Activated CD8-positive, alpha-beta T cell treated with anti-CD3 and anti-CD28 coated beads for 36 hours (primary cell): ENCODE data around the gene HSPA12B. TPM values are rescaled to one million over a fixed set of nuclear protein-coding genes. Genes with fewer than 3 reads are reported as not detected.

ENCODE experiments used
- ATAC-seq: fragments of 200-7000 bp; cut with Tn5 transposase; one replicate; pipeline ENCODE4 v1.10.0; 2021; ENCODE audit warnings: mild to moderate bottlenecking, moderate library complexity
- CTCF ChIA-PET: fragments of 350-600 bp; sonication (Branson Sonifier 250); formaldehyde crosslinking; loops from one replicate; lab custom pipeline; 2021; ENCODE audit warnings: antibody characterized with exemption; lab: Charles Lee
- POLR2A ChIA-PET: fragments of 350-600 bp; sonication (Branson Sonifier 250); formaldehyde crosslinking; loops from one replicate; lab custom pipeline; 2021; ENCODE audit warnings: antibody characterized with exemption; lab: Charles Lee
- DNase-seq: peaks from one replicate; pipeline ENCODE4 v3.0.0-alpha.2; 2020
- H3K27ac Mint-ChIP-seq: one replicate; pipeline ENCODE4 v1.8.0; 2021; ENCODE audit warnings: mild to moderate bottlenecking, mixed read lengths
- H3K27me3 Mint-ChIP-seq: one replicate; pipeline ENCODE4 v1.8.0; 2021; ENCODE audit warnings: mixed read lengths
- H3K36me3 Mint-ChIP-seq: one replicate; pipeline ENCODE4 v1.8.0; 2021; ENCODE audit warnings: low read depth, mixed read lengths
- H3K4me1 Mint-ChIP-seq: one replicate; pipeline ENCODE4 v1.8.0; 2021; ENCODE audit warnings: low read depth, mixed read lengths
- H3K4me3 Mint-ChIP-seq: one replicate; pipeline ENCODE4 v1.8.0; 2021; ENCODE audit warnings: mild to moderate bottlenecking, moderate library complexity, mixed read lengths
- H3K9me3 Mint-ChIP-seq: one replicate; pipeline ENCODE4 v1.8.0; 2021; ENCODE audit warnings: mixed read lengths
- intact Hi-C: fragments of 100-400 bp; cut with micrococcal nuclease; formaldehyde crosslinking; loops from one replicate; pipeline ENCODE4 v1.10.0; 2022
- total RNA-seq, 2 experiments: library from RNA; stranded (reverse); gene quantifications; one replicate each; pipeline ENCODE4 v1.2.3, GENCODE V29; 2021
- TF ChIP-seq, protein P1 (sequence below): fragments of 200-600 bp; IDR thresholded peaks from one replicate; pipeline ENCODE4 v1.8.0; 2022; ENCODE audit warnings: antibody characterized with exemption, mild to moderate bottlenecking

HSPA12B gene
- total RNA-seq, 2 experiments from 2014 or later, result not detected

DNA sequence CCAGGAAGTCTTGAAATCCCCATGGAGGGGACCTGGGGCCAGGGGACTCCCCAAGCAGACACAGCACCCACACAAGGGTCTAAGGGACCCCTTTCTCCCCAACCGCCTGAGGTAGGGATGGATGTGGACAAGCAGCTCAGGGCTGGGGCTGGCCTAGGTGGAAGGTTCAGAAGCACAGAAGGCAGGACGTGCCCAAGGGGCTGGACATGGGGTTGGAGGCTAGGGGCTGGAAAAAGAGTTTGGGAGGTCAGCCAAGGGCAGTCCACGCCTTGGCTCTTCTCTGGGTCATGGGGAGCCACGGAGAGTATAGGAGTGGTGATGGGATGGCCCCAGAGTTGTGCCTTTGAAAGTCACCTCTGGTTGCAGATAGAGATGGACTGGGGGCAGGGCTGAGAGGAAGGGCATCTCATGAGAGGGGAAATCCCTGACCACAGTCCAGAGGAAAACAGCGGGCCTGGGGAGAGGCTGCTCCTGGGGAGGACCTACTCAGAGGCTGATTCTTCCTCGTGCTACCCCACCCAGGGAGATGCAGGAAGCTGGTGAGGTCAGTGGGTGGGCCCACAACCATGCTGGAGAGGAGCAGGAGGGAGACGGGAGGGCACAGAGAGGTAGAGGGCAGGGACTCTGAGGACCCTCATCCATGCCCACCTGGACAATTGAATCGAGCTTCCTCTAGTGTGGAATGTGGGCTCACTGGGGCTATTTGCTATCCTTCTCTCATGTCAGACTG is 2.5 kb upstream of the HSPA12B start:
- CTCF ChIA-PET, result no interaction called here
- Mint-ChIP-seq H3K9me3 (no peaks in the 10 kb centered on the region), H3K4me3 (no peak overlapping the region), H3K36me3 (no peaks in the 10 kb centered on the region), H3K4me1 (no peaks in the 10 kb centered on the region), H3K27me3 (peaks cover 43% of the 10 kb centered on the region), H3K27ac (no peak overlapping the region)
- intact Hi-C loops, result no loop called here
- no peak for ATAC-seq
- no peak for DNase-seq
- TF ChIP-seq, protein P1, sequence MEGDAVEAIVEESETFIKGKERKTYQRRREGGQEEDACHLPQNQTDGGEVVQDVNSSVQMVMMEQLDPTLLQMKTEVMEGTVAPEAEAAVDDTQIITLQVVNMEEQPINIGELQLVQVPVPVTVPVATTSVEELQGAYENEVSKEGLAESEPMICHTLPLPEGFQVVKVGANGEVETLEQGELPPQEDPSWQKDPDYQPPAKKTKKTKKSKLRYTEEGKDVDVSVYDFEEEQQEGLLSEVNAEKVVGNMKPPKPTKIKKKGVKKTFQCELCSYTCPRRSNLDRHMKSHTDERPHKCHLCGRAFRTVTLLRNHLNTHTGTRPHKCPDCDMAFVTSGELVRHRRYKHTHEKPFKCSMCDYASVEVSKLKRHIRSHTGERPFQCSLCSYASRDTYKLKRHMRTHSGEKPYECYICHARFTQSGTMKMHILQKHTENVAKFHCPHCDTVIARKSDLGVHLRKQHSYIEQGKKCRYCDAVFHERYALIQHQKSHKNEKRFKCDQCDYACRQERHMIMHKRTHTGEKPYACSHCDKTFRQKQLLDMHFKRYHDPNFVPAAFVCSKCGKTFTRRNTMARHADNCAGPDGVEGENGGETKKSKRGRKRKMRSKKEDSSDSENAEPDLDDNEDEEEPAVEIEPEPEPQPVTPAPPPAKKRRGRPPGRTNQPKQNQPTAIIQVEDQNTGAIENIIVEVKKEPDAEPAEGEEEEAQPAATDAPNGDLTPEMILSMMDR, result no peak
- POLR2A ChIA-PET, result no interaction called here

DNA sequence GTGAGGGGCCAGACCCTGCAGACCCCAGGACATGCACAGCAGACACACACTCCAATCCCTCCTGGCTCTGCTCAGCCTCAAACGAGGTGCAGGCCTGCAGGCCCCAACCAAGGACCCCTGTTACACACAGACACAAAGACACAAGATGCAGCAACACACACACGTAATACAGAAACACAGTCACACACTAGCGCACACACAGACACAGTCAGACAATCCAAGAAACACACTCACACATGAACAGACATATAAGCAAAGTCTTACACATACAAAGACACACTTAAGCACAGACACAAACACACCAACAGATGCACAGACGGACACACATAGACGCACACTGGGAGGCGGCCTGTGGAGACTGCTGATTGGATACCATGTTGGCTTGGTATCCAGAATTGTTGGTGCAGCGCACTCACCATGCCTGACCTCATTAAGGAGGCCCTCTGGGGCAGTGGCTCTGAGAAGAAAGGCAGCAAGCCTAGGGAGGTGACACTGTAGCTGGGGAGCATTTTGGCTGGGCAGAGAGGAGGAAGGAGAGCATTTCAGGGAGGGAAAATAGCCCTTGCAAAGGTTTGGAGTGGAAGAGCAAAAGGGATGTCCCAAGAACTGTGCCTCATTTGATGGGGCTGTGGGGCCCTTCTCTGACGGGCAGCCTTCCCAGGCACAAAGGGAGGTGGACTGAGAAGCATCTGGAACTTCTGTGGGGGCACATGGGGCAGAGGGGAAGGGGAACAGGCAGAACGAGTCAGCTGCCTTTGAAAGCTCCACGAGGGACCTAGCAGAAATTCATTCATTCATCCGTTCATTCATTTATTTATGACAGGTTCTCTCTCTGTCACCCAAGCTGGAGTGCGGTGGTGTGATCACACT is 1.4 kb upstream of the HSPA12B start:
- intact Hi-C loops, result no loop called here
- TF ChIP-seq, protein P1, result no peak
- no peak for ATAC-seq
- Mint-ChIP-seq H3K36me3 (no peaks in the 10 kb centered on the region), H3K4me3 (no peak overlapping the region), H3K27ac (no peak overlapping the region), H3K27me3 (peaks cover 40% of the 10 kb centered on the region), H3K9me3 (no peaks in the 10 kb centered on the region), H3K4me1 (no peaks in the 10 kb centered on the region)
- CTCF ChIA-PET, result interaction anchor here (1.1 to 1.3 kb wide), 2 partner anchors 17 to 20 kb away, joined by 3 to 6 read pairs; no protein-coding TSS in a partner anchor
- POLR2A ChIA-PET, result interaction anchor here (0.6 kb wide), 1 partner anchor 200 kb away, joined by 3 read pairs; no protein-coding TSS in a partner anchor
- no peak for DNase-seq

DNA sequence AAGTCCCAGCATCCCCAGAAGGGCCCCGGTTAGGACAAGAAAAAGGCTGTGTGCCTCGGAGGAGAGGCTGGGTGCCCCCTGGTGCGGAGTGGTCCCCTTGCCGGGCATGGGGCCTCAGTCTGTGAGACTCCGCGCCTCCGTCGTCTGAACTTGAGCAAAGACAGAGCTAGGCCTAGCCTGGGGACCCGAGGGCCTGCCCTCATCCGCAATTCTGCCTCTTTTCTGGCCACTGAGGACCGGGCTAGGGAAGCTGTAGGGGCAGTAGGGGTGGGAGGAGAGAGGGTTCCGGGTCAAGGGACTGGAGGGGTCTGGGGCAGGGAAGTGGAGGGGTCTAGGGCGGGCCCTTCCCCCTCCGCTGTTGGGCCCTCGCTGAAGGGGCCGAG is 550 bp upstream of the HSPA12B start:
- no peak overlapping the region for H3K27ac Mint-ChIP-seq
- ATAC-seq (no peak), DNase-seq (no peak)
- no peaks in the 10 kb centered on the region for H3K4me1 Mint-ChIP-seq
- no peaks in the 10 kb centered on the region for H3K36me3 Mint-ChIP-seq
- no peak overlapping the region for H3K4me3 Mint-ChIP-seq
- peaks cover 39% of the 10 kb centered on the region for H3K27me3 Mint-ChIP-seq
- ChIA-PET CTCF (interaction anchor here (1.1 to 1.3 kb wide), 2 partner anchors 16 to 21 kb away, joined by 3 to 6 read pairs; no protein-coding TSS in a partner anchor), POLR2A (no interaction called here)
- TF ChIP-seq, protein P1, result no peak
- intact Hi-C loops, result no loop called here
- H3K9me3 Mint-ChIP-seq, result no peaks in the 10 kb centered on the region

DNA sequence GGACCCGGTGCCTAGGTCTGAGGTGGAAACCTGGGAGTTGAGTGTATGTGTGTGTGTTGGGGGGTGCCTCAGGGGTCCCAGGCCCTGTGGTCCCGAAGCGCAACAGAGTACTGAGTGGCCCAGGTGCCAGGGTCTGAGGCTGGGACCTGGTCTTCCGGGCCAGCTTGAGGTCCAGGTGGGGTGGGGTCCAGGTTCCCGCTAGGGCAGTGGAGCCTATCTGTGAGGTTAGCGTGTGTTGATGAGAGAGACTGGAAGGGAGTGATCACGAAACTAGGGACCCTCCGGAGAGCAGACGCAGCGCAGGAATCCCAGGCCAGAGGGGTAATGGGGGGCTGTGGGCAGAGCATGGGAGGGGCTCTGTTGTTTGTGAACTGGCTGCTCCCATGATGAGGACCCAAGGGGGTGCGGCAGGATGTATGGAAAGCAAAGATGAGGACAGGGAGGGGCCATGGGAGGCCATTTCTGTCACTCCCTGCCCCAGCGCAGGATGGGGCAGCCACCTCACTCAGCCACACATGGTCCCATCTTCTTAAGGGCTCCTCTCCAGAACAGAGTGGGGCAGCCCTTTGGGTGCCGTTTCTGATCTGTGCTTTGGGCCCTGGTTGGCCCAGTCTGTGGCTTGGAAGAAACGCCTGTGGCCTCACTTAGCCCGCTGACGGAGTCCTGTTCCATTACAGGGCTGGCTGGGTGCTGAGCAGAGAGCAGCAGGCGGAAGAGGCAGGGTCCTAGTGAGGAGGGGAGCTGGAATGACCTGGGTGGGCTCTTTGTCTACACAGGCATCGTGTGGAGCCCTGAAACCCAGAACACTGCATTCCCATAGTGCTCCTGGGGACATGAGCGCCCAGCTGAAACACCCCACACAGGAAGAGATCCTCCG is 872 bp downstream of the HSPA12B start:
- H3K27me3 Mint-ChIP-seq, result peaks cover 28% of the 10 kb centered on the region

More for the DNA sequence above, 872 bp downstream of the HSPA12B start:
- Mint-ChIP-seq H3K36me3 (no peaks in the 10 kb centered on the region), H3K4me1 (no peaks in the 10 kb centered on the region), H3K27ac (no peak overlapping the region), H3K4me3 (no peak overlapping the region), H3K9me3 (no peaks in the 10 kb centered on the region)
- intact Hi-C loops, result no loop called here
- CTCF ChIA-PET, result no interaction called here
- no peak for DNase-seq
- POLR2A ChIA-PET, result no interaction called here
- ATAC-seq, result no peak
- TF ChIP-seq, protein P1, result no peak
